NCI-H2107 (cell line): ENCODE data around the gene GPHN.

ENCODE experiments used
- DNase-seq: peaks from one replicate; lab custom pipeline; 2025; lab: John Stamatoyannopoulos, UW

GPHN gene

DNA sequence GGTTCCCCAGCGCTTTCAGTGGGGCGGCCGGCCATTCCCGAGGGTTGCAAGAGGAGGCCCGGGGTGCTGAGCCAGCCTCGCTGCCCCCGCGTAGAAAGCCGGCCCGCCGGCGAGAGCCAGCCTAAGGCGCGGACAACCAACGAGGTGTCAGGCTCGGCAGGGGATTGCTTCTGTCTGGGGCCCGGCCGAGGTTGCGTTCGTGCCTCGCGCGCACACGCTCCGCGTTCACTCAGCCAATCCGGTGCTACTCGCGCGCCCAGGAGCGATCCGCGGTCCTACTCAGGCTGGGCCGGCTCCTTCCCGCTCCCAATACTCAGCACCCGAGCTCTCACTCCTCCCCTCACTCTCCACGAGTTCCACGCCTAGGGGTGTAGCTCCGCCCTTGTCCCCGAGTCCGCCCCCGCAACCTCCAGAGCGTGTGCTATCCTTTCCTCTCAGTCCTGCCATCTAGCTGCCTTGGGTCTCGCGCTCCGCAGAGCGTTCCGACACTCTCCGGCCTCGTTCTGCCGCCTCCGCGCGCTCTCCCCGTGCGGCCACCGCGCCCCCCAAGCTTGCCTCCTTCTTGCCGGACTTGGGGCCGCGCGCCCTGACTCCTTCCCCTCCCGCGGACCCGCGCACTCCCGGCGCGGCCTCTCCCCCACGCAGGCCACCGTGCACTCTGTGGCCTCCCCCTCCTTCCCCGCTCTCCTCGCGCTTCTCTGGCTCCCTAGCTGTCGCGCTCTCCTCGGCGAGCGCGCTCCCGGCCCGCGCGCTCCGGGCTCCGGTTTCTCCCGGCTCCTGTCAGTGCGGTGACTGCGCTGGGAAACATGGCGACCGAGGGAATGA is at the start of gene GPHN:
Gene GPHN (plus strand): TSS at position 426 of the 825 bp plus-strand sequence.
- DNase-seq, result peak; percentile 99

DNA sequence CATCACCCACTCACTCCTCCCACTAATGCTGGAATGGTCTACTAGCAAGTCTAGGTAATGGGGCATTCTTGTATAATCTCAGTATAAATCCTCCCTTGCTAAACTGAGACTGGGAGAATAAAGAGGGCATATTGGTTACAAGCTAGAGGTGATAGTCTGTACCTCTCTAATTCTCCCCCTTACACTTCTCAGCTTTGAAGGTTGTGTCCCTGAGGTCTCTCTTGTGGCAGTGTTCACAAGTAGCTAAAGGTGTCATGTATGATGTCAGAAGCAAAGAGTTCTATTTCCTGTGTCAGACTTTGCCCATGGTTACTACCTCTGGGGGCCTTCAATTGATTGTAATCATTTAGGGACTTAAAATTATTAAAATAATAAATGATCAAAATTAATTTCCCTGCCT is 48.3 kb upstream of the GPHN start:
- DNase-seq, result no peak

DNA sequence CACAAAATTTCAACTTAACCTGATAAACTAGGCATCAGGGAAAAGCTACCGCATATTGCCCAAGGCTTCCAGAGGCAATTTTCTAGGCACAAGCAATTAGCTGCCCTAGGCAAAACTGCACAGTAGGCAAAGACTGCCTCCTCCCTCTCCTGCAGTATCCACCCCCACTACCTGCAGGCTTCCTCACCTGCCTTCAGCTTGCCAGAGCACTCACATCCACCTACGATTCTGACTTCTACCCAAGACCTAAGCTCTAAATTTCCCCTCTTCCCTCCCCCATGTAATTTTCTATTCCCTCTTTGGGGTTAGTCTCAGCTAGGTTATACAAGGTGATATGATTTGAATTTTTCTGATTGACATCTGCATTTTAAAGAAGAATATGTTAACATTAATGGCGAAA is 43.7 kb upstream of the GPHN start:
- no peak for DNase-seq

DNA sequence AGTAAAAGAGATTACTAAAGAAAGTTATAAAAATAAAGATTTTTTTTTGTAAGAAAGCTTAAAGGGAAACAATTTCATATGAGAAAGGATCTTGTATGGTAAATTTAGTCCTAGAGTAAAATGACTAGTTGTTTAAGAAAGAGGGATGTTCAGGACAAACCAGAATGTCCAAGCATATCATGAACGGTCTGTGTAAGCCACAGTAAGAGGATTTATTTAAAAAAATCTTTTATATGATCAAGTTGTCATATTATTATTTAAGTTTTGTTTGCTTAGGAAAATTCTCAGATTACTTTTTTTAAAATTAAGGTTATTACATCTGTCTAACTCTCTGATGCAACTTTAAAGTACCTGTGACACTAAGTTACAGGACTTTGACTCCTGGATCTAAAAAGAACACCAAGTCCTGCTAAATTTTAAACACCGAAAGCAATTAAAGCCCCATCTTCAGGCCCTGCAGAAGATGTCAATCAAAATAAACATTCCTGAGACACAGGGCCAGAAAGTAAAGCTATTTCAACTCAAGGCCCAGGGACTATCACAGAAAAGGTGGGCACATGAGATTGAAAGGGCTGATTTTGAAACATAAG is 39.1 kb upstream of the GPHN start:
- DNase-seq, result no peak

DNA sequence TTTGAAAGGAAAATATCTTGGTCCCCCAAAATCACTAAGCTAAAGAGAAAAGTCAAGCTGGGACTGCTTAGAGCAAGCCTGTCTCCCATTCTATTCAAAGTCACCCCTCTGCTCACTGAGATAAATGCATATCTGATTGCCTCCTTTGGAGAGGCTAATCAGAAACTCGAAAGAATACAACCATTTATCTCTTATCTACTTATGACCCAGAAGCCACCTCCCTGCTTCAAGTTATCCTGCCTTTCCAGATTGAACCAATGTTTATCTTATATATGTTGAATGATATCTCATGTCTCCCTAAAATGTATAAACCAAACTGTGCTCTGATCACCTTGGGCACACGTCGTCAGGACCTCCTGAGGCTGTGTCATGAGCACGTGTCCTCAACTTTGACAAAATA is 36.4 kb upstream of the GPHN start:
- DNase-seq, result no peak

DNA sequence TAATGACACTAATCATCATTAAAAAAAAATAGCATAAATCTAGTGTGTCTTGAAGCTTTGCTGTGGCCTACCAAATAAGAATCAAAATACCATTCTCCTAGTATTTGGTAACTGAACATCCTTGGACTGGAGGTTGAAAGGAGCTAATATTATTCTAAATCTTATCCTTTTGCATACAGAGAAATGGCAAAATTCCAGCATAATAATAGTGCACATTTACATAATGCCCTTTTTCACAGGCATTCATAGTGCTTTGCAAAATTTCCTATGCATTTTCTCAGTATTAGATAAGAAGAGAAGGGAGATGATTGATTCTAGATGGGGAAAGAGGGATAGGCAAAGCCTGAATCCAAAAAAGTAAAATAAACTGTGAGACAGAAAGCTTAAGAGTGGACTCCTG is 35.7 kb upstream of the GPHN start:
- no peak for DNase-seq

DNA sequence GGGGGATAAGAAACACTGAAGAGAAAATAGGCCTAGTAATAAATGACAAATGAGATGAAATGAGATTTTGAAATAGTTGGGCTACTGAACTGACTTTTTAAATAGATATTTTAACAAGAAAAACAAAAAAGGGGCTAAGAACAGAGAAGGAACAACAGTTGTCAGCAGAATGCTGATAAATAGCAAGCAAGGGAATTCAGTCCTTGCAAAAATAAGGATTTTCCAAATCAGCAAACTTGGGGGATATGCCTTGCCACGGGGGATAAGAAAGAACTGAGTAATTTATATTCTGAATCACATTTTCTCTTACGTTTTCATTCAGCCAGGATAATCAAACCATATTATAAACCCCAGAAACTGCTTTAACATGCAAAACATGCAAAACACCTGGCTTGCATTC is 34.7 kb upstream of the GPHN start:
- no peak for DNase-seq

DNA sequence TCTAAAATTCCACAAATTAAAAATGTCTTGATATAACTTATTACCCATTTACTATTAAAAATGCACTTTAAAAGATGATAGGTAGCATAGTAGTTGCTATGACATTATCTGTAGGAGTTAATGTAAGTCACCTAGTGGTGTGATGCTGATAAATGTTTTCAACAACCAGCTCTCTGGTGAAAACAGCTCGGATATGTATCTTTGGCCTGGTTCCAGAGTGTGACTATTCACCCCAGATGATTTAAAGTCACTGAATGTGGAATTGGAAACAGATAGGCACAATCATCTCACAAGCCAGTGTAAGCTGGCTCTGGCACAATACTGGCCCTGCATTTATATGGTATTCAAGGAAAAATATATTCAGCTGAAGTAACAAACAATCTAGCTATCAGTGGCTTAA is 31.0 kb upstream of the GPHN start:
- no peak for DNase-seq

DNA sequence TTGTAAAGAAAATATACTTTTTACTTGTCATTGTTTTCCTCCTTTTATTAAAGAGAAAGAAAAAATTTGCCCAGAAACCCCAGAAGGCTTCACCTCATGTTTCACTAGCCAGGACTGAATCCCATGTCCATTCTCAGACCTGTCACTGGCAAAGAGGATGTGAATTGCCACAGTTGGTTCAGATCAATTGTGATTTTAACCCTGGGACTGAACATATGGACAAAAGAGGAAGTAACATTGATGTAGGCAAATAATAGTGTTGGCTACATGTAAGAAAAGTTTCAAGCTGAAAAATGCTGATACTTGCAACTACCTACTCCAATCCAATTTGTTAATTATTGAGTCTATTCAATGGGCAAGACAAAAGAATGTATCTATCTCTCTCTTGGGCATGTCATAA is 30.4 kb upstream of the GPHN start:
- no peak for DNase-seq

DNA sequence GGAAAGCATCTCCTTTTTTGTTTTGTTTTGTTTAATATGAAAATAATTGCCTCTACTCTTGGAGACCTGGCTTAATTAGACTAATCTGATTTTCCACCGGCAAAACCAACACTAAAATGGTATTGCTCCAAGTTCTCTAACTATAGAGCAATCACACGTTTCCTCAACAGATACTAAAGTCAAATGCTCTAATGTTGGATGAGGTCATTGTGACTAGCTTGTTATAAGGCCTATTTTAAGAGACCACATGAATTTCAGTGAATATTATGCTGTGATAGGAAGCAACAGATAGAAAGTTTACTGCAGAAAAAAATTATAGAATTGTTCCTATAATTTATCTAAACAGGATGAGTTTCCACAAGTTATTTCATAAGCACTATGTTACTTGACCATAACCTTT is 25.1 kb upstream of the GPHN start:
- DNase-seq, result no peak

DNA sequence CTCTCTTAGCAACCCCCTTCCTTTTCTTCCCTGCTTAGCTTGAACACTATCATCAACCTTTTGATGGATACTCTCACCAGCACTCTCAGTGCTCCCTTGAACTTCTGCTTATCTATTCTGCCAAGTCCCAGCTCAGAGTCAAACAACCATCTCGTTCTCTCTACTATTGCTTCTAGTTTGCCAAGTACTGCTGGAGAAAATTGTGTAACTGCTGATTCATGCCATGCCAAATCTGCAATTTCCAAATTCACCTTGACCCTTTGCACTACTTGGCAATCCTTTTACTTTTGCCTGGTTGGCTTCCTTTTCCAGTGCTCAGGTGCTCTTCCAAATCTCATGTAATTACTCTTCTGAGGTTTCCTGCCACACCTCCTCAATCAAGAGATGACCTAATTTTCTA is 24.6 kb upstream of the GPHN start:
- no peak for DNase-seq

DNA sequence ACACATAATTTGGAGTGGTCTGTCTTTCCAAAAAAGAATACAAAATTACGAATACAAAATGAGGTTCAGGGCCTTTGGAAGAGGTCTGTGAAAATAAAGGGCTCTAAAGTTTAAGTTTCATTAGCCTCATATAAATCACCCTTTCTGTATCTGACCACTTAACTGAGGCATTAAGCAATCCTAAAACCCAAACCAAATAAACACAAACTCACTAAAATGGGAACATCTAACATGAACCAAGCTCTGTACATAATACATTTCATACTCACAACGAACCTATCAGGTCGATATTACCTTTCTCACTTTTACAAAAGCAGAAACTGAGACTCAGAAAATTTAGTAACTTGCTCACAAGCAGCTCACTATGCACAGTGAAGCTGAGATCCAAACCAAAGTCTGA is 22.9 kb upstream of the GPHN start:
- DNase-seq, result no peak

DNA sequence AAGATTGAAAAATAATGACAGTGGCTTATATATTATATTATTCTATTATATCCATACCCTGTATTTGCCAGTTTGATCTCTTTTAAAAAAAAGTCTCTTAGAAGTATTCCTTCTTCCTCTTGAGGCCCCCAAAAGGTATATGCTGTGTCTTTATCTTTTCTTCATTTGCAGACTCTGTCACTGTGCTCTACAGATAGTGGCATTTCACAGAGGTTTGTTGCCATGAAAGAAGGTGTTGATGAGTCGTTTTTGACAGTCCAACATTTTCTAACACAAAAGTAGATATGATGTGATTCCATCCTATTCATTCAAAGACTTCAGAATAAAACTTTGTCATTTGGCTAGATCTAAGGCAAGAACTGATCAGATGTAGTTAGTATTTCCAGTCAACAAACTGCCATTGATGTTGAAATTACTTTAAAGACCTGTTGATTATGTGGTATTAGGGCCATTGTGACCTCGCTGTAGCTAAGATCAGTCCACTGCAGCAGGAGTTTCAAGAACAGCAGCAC is 22.0 kb upstream of the GPHN start, which contains the start of gene CCDC196:
Gene CCDC196 (plus strand): TSS at position 462 of the 512 bp plus-strand sequence. CDS start 132 bp downstream, outside the sequence.
- no peak for DNase-seq

DNA sequence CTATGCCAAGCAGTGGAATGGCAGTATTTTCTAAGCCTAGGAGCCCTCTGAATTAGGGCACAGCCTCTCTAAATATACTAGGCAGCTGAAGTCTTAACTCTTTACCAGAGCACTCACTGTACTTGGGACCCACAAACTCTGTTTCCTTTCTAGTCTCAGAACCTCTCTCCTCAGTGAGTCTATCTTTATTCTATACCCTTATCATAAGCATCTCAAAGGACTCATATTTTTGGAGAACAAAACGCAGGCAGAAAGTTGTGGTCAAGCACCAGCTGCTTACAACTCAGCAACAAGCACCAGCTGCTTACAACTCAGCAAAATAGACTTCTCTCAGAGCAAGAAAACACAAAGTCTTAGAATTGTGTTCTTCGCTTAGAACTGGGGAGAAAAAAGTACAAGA is 20.8 kb upstream of the GPHN start:
- no peak for DNase-seq

DNA sequence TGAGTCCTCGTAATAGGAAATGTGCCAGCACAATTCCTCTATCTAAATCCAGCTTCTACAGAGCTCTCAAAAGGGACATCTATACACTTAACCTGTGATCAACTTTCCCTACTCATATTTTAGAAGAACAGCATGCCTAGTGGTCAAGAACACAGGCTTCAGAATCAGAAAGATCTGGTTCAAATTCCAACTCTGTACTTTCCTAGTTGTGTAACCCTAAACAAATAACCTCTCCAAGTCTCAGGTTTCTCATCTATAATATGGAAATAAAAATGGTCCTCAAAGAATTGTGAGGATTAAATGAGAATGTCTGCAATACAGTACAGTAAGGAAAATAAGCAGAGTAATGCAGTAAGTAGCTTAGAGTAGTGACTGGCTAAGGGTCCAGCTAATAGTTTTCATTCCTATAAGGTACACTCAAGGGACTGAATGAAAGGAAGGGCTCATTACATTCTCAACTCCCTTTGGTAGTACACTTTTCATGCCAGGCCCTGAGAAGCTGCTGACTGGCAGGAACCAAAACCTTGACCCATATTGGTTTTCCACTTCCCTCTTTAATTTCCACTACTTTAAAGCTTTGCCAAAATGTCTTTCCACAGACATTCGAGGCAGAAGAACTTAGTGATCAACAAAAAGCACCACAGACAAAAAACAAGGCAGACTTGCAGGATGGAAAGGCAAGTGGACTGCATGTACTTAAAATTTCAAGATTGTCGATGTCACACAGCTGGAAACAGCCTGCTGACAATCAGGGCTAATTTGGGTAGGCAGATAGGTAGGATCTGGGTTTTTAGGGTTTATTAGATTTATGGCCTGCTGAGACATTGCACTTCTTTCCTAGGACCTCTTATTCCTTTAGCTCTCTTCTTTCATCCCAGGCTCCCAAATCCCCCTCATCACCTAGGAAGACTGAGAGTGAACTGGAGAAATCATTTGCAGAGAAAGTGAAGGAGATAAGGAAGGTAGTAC is 17.5 kb upstream of the GPHN start:
- DNase-seq, result no peak

DNA sequence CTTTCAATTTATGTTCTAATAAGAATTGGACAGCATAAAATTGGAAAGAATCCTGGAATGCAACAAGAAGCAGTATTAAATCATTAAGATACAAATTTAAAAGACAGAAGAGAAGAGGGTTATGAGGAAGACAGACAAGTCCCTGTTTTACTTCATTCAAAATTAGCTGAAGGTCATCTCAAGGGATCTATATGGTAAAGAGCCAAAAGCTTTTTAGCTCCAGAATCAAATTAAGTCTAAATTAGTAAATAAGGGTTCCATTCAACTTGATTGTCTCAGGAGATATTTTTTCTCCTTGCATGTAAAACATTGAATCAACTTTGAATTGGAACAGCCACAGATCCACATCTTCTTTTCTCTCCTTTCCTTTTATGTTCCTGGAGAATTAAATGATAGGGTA is 14.2 kb upstream of the GPHN start:
- DNase-seq, result no peak

DNA sequence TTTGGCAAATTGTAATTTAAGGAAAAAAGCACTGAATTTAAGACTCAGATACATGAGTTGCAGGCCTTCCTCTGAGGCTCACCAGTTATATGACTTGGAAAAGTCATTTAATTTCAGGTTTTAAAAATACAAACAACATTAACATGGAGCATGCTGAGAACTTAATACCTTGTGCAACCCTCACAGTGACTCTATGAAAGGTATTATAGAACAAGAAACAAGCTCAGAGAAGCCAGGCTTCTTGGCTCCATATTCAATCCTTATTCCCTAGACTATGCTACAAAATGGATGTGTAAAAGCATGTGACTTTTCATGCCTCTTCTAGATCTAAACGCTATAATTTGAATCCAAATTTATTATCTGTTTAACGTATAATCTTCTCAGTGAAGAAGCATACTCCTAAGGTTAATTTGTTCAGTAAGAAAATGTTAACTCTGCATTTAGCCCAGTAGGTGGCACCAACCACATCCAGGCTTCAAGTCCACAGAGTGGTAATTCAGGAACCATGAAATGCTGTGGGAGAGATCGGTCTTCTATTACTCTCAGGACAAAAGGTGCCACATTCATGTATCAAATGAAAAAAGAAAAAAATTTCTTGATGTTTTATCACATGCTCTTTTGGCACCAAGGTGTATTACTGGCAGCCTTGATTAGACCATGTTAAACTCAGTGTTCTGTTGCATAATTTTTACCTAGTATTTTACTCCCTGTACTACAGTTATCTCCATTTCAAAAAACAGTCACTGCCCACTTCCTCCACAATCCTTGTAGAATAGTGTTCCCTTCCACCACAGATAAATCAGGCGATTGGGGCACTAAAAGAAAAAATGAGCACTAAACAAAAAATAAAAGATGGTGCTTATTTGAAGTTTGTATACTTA is 12.5 kb upstream of the GPHN start:
- DNase-seq, result peak; percentile 50

DNA sequence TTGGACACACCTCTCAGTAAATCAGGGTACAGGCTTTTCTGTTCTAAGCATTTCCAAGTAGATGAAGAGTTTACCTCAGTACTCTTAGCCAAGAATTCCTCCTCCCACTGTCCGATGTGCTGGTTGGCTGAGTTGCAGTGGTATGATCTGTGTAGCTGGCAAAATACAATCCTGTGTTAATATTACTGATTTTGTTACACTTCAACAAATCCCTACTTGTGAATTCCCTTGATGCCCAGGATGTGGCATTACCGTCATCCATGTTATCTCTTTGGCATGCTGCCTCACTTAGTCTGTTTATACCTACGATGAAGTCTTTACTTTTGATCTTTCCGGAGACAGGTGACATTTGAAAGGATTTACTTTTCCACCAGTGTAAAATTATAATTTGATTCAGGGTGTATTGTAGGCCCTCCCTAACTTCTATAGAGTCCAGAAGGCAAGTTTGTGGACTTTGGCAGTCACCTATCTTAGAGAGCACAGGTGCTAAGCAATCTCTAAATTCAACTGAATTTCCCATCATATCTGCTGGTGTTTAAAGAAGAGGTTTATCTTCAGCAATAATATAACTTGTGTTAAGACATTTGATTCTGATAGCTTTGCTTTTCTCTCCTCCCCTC is 11.6 kb upstream of the GPHN start:
- DNase-seq, result no peak

DNA sequence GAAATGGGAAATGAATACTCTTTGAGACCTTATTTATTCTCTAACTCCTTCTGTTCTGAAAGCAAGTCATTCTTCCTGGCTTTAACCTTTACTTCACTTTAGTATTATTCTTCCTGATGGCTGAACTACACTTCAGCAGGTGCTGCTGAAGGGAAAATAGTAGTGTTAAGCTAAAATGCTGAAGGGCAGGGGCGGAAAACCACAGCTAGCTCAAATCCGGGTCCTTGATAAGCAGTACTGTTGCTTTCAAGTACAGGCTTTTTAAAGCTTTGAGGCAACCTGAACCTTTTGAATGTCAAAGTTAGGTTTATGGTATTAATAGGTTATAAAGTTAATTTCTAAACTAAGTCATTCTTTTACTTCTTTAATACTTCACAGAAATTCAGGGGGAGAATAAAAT is 11.0 kb upstream of the GPHN start:
- DNase-seq, result peak; percentile 32

DNA sequence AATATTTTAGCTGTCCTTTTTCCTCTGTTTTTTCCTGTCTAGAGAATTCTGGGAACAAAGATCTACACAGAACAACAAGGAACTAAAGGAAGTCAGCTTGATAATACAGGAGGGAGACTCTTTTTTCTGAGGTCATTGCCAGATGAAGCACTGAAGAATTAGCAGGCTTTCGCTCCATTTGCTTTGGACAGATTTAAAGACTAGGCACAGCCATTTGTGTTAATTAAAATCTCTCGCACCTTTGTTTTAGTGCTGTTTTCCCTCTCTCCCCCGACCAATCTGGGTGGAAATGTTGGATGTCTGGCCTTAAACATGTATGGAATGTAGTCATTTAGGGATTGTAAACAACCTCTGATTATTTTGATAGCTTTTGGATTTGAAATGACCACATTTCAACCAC is 9.6 kb upstream of the GPHN start:
- DNase-seq, result no peak

DNA sequence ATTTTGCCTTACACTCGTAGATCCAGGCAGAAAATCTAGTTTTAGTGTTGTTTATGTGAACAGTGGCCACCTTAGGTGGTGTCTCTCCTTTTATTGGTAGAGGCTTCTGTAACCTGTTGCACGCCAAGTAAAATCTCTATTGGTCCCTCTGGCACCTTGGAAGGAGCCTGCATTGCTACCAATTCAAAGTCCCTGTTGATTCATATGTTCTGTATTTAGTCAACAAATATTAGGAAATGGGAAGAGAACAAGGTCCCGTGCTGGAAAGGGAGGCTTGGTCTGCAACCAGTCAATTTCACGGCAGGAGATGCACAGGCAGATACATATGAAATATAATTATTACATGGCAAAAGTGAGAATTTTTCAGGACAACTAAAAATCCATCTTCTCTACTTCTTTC is 6.4 kb upstream of the GPHN start:
- no peak for DNase-seq
